IMR-90 (cell line): ENCODE data around the gene NR6A1.

ENCODE experiments used
- BHLHE40 ChIP-seq: fragments of 150-350 bp; IDR thresholded peaks from 2 replicates; pipeline ENCODE4 v1.6.1; 2016; ENCODE audit warnings: mild to moderate bottlenecking, low read depth, low read length
- CEBPB ChIP-seq: IDR thresholded peaks from 2 replicates; pipeline ENCODE4 v1.6.1; 2012; ENCODE audit warnings: low read depth, low read length, improper control_type of control experiment
- CHD1 ChIP-seq: IDR thresholded peaks from 2 replicates; pipeline ENCODE4 v1.6.1; 2012; ENCODE audit warnings: low read depth, low read length, improper control_type of control experiment
- MAFK ChIP-seq: IDR thresholded peaks from 2 replicates; pipeline ENCODE4 v1.6.1; 2012; ENCODE audit warnings: low read depth, low read length, improper control_type of control experiment
- MAZ ChIP-seq: IDR thresholded peaks from 2 replicates; pipeline ENCODE4 v1.6.1; 2012; ENCODE audit warnings: low read depth, mild to moderate bottlenecking, low read length, improper control_type of control experiment, moderate library complexity, borderline replicate concordance
- MXI1 ChIP-seq: IDR thresholded peaks from 2 replicates; pipeline ENCODE4 v1.6.1; 2012; ENCODE audit warnings: low read depth, mild to moderate bottlenecking, low read length, moderate library complexity, borderline replicate concordance
- POLR2A ChIP-seq: IDR thresholded peaks from 2 replicates; pipeline ENCODE4 v1.6.1; 2012; ENCODE audit warnings: mild to moderate bottlenecking, low read depth, low read length
- RAD21 ChIP-seq: IDR thresholded peaks from 2 replicates; pipeline ENCODE4 v1.6.1; 2012; ENCODE audit warnings: low read length, improper control_type of control experiment
- RCOR1 ChIP-seq: IDR thresholded peaks from 2 replicates; pipeline ENCODE4 v1.6.1; 2012; ENCODE audit warnings: mild to moderate bottlenecking, low read length, improper control_type of control experiment; ENCODE audit not compliant: insufficient replicate concordance
- RFX5 ChIP-seq: IDR thresholded peaks from 2 replicates; pipeline ENCODE4 v1.8.0; 2012; ENCODE audit warnings: low read depth, mild to moderate bottlenecking, low read length, moderate library complexity
- TF ChIP-seq, protein P1 (sequence below): conservative IDR thresholded peaks from 2 replicates; pipeline ENCODE4 v1.5.1; 2012; ENCODE audit warnings: mild to moderate bottlenecking, low read depth, low read length, improper control_type of control experiment
- TF ChIP-seq, protein P2 (sequence below): fragments of 150-350 bp; IDR thresholded peaks from 2 replicates; pipeline ENCODE4 v1.6.1; 2017; ENCODE audit warnings: mild to moderate bottlenecking, antibody characterized with exemption, low read length, low read depth
- TF ChIP-seq, protein P3 (sequence below): fragments of 150-350 bp; IDR thresholded peaks from 2 replicates; pipeline ENCODE4 v1.6.1; 2016; ENCODE audit warnings: low read depth, mild to moderate bottlenecking, low read length, moderate library complexity, borderline replicate concordance

DNA sequence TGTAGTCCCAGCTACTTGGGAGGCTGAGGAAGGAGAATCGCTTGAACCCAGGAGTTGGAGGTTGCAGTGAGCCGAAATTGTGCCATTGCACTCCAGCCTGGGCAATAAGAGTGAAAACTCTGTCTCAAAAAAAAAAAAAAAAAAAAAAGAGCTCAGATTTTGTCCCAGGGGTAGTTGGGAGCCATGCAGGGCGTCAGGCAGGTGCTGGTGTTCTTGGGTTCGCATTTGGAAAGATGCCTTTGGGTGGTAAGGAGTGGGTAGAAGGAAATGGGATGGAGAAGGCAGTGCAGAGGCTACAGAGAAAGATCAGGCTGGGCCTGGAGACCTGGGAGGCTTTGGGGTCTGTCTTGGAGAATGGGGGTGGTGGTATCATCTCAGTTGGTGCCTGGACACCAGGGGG is 297.0 kb downstream of the NR6A1 start:
- TF ChIP-seq RFX5, result no peak
- TF ChIP-seq BHLHE40, result no peak
- TF ChIP-seq, protein P1, sequence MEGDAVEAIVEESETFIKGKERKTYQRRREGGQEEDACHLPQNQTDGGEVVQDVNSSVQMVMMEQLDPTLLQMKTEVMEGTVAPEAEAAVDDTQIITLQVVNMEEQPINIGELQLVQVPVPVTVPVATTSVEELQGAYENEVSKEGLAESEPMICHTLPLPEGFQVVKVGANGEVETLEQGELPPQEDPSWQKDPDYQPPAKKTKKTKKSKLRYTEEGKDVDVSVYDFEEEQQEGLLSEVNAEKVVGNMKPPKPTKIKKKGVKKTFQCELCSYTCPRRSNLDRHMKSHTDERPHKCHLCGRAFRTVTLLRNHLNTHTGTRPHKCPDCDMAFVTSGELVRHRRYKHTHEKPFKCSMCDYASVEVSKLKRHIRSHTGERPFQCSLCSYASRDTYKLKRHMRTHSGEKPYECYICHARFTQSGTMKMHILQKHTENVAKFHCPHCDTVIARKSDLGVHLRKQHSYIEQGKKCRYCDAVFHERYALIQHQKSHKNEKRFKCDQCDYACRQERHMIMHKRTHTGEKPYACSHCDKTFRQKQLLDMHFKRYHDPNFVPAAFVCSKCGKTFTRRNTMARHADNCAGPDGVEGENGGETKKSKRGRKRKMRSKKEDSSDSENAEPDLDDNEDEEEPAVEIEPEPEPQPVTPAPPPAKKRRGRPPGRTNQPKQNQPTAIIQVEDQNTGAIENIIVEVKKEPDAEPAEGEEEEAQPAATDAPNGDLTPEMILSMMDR, result no peak
- no peak for TF ChIP-seq POLR2A
- TF ChIP-seq RAD21, result no peak
- TF ChIP-seq CEBPB, result no peak
- TF ChIP-seq, protein P2, sequence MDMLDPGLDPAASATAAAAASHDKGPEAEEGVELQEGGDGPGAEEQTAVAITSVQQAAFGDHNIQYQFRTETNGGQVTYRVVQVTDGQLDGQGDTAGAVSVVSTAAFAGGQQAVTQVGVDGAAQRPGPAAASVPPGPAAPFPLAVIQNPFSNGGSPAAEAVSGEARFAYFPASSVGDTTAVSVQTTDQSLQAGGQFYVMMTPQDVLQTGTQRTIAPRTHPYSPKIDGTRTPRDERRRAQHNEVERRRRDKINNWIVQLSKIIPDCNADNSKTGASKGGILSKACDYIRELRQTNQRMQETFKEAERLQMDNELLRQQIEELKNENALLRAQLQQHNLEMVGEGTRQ, result no peak
- TF ChIP-seq, protein P3, sequence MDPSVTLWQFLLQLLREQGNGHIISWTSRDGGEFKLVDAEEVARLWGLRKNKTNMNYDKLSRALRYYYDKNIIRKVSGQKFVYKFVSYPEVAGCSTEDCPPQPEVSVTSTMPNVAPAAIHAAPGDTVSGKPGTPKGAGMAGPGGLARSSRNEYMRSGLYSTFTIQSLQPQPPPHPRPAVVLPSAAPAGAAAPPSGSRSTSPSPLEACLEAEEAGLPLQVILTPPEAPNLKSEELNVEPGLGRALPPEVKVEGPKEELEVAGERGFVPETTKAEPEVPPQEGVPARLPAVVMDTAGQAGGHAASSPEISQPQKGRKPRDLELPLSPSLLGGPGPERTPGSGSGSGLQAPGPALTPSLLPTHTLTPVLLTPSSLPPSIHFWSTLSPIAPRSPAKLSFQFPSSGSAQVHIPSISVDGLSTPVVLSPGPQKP, result no peak
- TF ChIP-seq MXI1, result no peak
- TF ChIP-seq CHD1, result no peak
- TF ChIP-seq RCOR1, result no peak
- no peak for TF ChIP-seq MAFK
- no peak for TF ChIP-seq MAZ
